Astrocyte of the cerebellum (primary cell): Measurements from ENCODE around the gene ROMO1.
"Not testable (repeated sequence)": the region's sequence is repeated elsewhere in the genome, so short reads cannot be mapped to it uniquely, and the experiment has no call there.

Experiments used
- DNase-seq: peaks from one replicate; pipeline ENCODE4 v3.0.0-alpha.2; 2011; ENCODE audit warnings: low read depth
- H3K4me3 ChIP-seq: 2 replicates; pipeline ENCODE4 v1.5.1; 2011; ENCODE audit warnings: mild to moderate bottlenecking, low read depth, low read length, moderate library complexity
- in situ Hi-C: cut with HindIII; loops from 2 replicates; pipeline ENCODE4 v1.10.0; 2017; ENCODE audit warnings: low sequenced_read_pairs
- TF ChIP-seq, protein P1 (sequence below): IDR thresholded peaks from 2 replicates; pipeline ENCODE4 v1.5.1; 2012; ENCODE audit warnings: low read length, low read depth, moderate library complexity, mild to moderate bottlenecking; ENCODE audit errors: missing control alignments

ROMO1 gene

DNA sequence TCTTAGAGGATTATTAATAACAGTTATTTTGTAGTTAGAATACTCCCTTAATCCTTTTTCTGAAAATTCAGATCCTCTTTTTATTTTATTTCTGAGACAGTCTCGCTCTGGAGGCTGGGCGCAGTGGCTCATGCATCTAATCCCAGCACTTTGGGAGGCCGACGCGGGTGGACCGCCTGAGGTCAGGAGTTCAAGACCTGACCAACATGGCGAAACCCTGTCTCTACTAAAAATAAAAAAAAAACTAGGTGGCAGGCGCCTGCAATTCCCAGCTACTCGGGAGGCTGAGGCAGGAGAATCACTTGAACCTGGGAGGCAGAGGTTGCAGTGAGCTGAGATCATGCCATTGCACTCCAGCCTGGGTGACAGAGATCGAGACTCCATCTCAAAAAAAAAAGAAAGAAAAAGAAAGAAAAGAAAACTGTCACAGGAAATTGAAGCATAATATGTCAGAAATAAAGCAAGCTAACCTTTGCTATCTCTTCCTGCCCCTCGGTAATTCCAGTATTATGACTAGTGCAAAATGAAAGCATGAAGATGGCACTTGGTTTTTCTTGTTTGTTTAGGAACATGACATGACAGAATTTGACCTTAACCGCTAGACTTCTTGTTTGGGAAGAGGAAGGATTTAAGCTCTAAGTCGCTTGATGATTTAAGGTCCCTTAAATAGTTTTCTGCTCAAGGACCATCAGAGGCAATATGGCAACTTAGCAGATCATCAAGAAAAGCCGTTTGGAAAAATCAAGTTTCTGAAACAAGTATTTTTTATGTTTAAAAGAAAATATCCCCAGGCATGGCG is 44.7 kb downstream of the ROMO1 start:
- no peak for DNase-seq
- no peak overlapping the region for H3K4me3 ChIP-seq
- in situ Hi-C loops, result no loop called here
- TF ChIP-seq, protein P1, sequence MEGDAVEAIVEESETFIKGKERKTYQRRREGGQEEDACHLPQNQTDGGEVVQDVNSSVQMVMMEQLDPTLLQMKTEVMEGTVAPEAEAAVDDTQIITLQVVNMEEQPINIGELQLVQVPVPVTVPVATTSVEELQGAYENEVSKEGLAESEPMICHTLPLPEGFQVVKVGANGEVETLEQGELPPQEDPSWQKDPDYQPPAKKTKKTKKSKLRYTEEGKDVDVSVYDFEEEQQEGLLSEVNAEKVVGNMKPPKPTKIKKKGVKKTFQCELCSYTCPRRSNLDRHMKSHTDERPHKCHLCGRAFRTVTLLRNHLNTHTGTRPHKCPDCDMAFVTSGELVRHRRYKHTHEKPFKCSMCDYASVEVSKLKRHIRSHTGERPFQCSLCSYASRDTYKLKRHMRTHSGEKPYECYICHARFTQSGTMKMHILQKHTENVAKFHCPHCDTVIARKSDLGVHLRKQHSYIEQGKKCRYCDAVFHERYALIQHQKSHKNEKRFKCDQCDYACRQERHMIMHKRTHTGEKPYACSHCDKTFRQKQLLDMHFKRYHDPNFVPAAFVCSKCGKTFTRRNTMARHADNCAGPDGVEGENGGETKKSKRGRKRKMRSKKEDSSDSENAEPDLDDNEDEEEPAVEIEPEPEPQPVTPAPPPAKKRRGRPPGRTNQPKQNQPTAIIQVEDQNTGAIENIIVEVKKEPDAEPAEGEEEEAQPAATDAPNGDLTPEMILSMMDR, result no peak

DNA sequence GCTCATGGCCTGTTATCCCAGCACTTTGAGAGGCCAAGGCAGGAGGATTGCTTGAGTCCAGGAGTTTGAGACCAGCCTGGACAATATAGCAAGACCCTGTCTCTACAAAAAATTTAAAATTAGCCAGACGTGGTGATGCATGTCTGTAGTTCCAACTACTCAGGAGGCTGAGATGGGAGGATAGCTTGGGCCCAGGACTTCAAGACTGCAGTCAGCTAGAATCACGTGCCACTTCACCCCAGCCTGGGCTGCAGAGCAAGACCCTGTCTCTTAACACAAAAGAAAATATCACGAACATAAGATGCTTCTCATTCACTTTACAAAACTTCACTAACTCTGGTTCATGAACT is 45.3 kb downstream of the ROMO1 start:
- in situ Hi-C loops, DNase-seq, H3K4me3 ChIP-seq: not testable (repeated sequence)
